RWPE2 (cell line): ENCODE measurements around the gene CCDC88B.
A peak's percentile ranks its signal among the peaks of the same experiment; 100 is the strongest.

ENCODE experiments used
- ATAC-seq: fragments of 200-7000 bp; cut with Tn5 transposase; 3 replicates; pipeline ENCODE4 v1.9.1; 2021; ENCODE audit warnings: low read depth
- DNase-seq: peaks from one replicate; pipeline ENCODE4 v3.0.0-alpha.2; 2020; ENCODE audit warnings: low spot score
- H3K27ac ChIP-seq: fragments of 450-650 bp; 2 replicates; pipeline ENCODE4 v1.5.1; 2017; ENCODE audit warnings: mild to moderate bottlenecking; ENCODE audit not compliant: poor library complexity, severe bottlenecking
- H3K27me3 ChIP-seq: fragments of 250-450 bp; sonication (Bioruptor Pico); 2 replicates; pipeline ENCODE4 v1.5.1; 2021; ENCODE audit warnings: mild to moderate bottlenecking, moderate library complexity; ENCODE audit not compliant: insufficient read depth, poor library complexity, severe bottlenecking
- H3K36me3 ChIP-seq: fragments of 250-450 bp; sonication (Bioruptor Pico); 2 replicates; pipeline ENCODE4 v1.5.1; 2020; ENCODE audit warnings: low read depth, mild to moderate bottlenecking, moderate library complexity
- H3K4me1 ChIP-seq: fragments of 250-450 bp; sonication (Bioruptor Pico); 2 replicates; pipeline ENCODE4 v1.5.1; 2021; ENCODE audit warnings: mild to moderate bottlenecking, moderate library complexity; ENCODE audit not compliant: insufficient read depth, poor library complexity, severe bottlenecking
- H3K4me3 ChIP-seq: fragments of 250-450 bp; sonication (Bioruptor Pico); 2 replicates; pipeline ENCODE4 v1.5.1; 2021; ENCODE audit warnings: mild to moderate bottlenecking, moderate library complexity; ENCODE audit not compliant: severe bottlenecking
- H3K9me3 ChIP-seq: fragments of 250-450 bp; sonication (Bioruptor Pico); 2 replicates; pipeline ENCODE4 v1.5.1; 2021; ENCODE audit warnings: mild to moderate bottlenecking, moderate library complexity; ENCODE audit not compliant: severe bottlenecking
- TF ChIP-seq, protein P1 (sequence below): fragments of 450-650 bp; IDR thresholded peaks from one replicate; pipeline ENCODE4 v1.5.1; 2017; ENCODE audit warnings: mild to moderate bottlenecking, moderate library complexity; ENCODE audit not compliant: poor library complexity, severe bottlenecking

Gene CCDC88B

DNA sequence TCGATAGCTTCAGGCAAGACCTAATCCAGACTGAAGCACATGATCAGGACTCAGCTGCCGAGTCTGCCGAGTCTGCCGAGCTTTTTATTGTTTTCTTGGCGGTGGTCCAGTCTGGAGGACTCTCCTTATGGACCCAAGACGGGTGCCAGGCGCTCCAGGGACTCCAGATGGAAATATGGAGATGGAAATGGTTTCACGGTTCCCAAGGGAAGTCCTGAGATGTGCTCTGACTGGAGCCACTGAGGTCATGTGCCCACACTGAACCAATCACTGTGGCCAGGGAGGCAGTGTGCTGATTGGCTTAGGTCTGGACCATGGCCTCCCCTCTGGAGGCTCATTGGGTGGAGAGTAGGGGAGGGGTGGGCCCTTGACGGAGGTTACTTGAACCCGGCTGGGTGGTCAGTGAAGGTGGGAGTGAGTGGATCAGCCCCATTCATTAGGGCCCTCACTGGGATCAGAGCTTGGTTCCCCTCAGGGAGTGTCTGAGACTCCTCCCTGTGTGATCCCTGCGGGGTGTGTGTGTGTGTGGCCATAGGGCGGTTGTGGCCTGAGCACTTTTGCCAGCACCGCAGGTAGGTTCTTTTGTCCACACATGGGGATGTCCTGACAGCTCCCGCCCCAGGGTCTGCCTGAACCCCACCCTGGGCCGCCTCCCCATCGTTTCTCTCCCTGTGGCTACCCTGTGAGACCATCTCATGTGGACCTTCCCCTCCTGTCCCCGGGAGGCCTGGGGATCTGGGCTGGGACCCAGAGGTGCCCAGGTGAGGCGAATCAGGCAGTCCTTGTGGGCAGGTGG is 33.0 kb downstream of the CCDC88B start:
- H3K36me3 ChIP-seq, result peaks cover 28% of the 10 kb centered on the region
- peak; percentile 69 for ATAC-seq
- H3K9me3 ChIP-seq, result no peaks in the 10 kb centered on the region
- no peak for DNase-seq
- TF ChIP-seq, protein P1, sequence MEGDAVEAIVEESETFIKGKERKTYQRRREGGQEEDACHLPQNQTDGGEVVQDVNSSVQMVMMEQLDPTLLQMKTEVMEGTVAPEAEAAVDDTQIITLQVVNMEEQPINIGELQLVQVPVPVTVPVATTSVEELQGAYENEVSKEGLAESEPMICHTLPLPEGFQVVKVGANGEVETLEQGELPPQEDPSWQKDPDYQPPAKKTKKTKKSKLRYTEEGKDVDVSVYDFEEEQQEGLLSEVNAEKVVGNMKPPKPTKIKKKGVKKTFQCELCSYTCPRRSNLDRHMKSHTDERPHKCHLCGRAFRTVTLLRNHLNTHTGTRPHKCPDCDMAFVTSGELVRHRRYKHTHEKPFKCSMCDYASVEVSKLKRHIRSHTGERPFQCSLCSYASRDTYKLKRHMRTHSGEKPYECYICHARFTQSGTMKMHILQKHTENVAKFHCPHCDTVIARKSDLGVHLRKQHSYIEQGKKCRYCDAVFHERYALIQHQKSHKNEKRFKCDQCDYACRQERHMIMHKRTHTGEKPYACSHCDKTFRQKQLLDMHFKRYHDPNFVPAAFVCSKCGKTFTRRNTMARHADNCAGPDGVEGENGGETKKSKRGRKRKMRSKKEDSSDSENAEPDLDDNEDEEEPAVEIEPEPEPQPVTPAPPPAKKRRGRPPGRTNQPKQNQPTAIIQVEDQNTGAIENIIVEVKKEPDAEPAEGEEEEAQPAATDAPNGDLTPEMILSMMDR, result no peak
- H3K27ac ChIP-seq, result no peak overlapping the region
- H3K4me1 ChIP-seq, result no peaks in the 10 kb centered on the region
- no peaks in the 10 kb centered on the region for H3K27me3 ChIP-seq
- H3K4me3 ChIP-seq, result no peak overlapping the region

DNA sequence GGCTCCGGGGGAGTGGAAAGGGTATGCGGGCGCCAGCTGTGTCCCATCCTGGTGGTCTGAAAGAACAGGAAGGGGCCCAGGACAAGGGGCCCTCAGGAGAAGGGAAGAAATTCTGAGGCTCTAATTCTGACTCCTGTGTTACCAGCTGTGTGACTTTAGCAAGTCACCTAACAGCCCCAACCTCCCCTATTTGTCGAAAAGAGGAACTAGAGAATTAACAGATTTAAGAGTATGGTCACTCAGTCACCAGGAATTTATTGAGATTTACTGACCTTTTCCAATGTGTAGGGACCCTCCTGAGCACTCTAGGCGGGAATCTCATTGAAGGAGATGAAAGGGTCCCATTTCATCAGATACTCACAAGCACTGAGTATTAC is 33.6 kb downstream of the CCDC88B start:
- peaks cover 22% of the 10 kb centered on the region for H3K36me3 ChIP-seq
- no peaks in the 10 kb centered on the region for H3K9me3 ChIP-seq
- H3K4me3 ChIP-seq, result no peak overlapping the region
- no peaks in the 10 kb centered on the region for H3K4me1 ChIP-seq
- H3K27me3 ChIP-seq, result no peaks in the 10 kb centered on the region
- no peak for ATAC-seq
- no peak for DNase-seq
- TF ChIP-seq, protein P1, result no peak
- no peak overlapping the region for H3K27ac ChIP-seq

DNA sequence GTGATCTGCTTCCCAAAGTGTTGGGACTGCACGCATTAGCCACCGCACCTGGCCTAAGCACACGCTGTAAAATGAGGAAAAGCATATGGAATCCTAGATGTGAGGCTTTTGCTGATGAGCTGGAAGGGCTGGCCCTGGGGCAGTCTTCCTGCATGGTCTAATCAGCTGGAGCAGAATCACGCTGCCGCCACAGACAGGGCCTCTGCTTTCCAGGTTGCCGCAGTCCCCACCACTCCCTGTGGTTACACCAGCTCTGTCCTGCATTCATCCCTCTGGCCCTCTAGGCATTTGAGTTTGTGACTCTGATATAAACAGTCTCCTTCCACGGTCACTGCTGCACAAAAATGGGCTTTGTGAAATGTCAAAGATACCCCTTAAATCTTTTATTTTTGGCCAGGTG is 36.1 kb downstream of the CCDC88B start:
- TF ChIP-seq, protein P1, result no peak
- H3K27me3 ChIP-seq, result no peaks in the 10 kb centered on the region
- no peak overlapping the region for H3K4me3 ChIP-seq
- H3K9me3 ChIP-seq, result no peaks in the 10 kb centered on the region
- ATAC-seq (no peak), DNase-seq (no peak)
- H3K27ac ChIP-seq, result no peak overlapping the region
- no peaks in the 10 kb centered on the region for H3K4me1 ChIP-seq
- H3K36me3 ChIP-seq, result no peaks in the 10 kb centered on the region

DNA sequence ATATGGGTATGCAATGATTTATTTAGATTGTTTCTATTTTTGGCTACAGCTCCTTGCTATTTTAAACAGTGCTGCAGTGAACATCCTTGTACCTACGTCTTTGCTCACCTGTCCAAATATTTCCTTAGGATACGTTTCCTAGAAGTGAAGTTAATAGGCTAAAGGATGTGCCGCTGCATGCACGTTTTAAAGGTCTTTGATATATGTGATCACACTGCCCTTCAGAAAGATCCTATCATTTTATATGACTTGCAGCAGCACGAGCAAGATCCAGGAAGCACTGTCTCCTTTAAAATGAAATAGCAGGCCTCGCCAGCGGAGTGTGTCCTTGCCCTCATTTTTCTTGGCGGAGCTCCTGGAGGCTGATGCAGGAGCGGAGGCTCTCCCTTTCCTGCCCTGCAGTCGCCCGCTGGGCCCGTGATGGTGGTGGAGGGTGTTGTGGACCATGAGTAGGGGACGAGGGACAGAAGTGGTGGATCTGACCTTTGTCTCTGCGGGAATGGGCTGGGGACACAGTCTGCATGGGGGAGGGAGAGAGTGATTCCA is 38.4 kb downstream of the CCDC88B start:
- H3K27me3 ChIP-seq, result no peaks in the 10 kb centered on the region
- no peak overlapping the region for H3K27ac ChIP-seq
- H3K4me3 ChIP-seq, result no peak overlapping the region
- no peak for DNase-seq
- no peaks in the 10 kb centered on the region for H3K4me1 ChIP-seq
- ATAC-seq, result no peak
- TF ChIP-seq, protein P1, result no peak
- no peaks in the 10 kb centered on the region for H3K9me3 ChIP-seq
- H3K36me3 ChIP-seq, result no peaks in the 10 kb centered on the region

DNA sequence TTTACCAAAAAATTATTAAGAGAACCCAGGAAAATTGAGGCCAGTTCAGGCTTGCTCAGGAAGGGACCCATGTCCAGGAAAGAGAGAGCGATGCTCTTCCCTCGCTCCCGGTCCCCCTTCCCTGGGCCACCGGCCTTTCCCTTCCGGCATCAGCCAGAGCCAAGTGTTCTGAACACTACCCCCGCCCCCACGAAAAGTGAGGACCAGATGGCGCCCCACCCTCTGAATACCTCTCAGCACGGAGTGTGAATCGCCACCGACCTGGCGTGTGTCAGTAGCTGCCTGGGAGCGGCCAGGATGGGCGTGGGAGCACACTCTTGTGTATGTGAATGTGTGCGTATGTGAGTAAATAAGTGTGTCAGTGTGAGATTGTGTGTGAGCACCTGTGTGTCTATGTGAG is 39.2 kb downstream of the CCDC88B start:
- Histone ChIP-seq H3K4me3 (no peak overlapping the region), H3K36me3 (no peaks in the 10 kb centered on the region), H3K27ac (no peak overlapping the region), H3K4me1 (no peaks in the 10 kb centered on the region), H3K27me3 (no peaks in the 10 kb centered on the region), H3K9me3 (no peaks in the 10 kb centered on the region)
- TF ChIP-seq, protein P1, result no peak
- no peak for ATAC-seq
- no peak for DNase-seq
